Measurements from ENCODE around the gene KAZN.

The KAZN gene

DNA sequence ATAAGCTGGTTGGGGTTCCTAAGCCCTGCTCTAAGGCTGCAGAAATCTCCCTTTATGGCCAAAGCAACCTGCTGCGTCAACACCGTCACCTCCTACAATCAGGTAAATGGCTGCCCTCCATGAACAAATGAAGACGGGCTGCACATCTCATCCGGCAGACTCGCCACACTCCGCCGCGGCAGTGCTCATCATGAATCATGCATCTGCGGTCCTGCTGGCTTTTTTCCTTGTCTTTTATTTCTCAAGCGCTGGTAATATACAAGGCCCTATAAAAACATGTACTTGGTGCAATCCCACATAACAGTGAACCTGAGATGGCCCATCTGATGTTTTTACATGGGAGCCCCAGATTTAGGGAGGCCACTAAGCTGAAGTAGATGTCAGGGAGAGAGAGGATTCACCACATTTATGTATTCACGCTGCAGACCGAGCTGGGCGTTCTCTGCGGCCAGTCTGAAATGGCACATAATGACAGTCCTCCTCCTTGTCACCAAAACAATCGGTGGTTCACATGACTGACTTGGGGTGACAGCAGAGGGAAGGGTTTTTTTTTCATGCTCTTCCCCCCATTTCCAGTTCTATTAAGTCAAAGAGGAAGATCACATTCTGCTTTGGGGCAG is 91.6 kb downstream of the KAZN start:
- Histone ChIP-seq H3K4me3 (ENCODE audit: low read depth, low read length) (no peak overlapping the region), H3K4me1 (ENCODE audit: control insufficient read depth, insufficient read depth, low read length, unreplicated experiment) (no peaks in the 10 kb centered on the region), H2AFZ (ENCODE audit: low read length, unreplicated experiment) (no peak overlapping the region), H3K36me3 (ENCODE audit: insufficient read depth, low read length) (no peaks in the 10 kb centered on the region), H3K27me3 (ENCODE audit: insufficient read depth, low read length) (0 out of 2 replicates have a peak, but pooled peaks cover 5% of the 10 kb centered on the region), H3K79me2 (ENCODE audit: control insufficient read depth, insufficient read depth, low read length, unreplicated experiment) (no peaks in the 10 kb centered on the region), H3K27ac (ENCODE audit: low read depth, low read length) (no peak overlapping the region)

DNA sequence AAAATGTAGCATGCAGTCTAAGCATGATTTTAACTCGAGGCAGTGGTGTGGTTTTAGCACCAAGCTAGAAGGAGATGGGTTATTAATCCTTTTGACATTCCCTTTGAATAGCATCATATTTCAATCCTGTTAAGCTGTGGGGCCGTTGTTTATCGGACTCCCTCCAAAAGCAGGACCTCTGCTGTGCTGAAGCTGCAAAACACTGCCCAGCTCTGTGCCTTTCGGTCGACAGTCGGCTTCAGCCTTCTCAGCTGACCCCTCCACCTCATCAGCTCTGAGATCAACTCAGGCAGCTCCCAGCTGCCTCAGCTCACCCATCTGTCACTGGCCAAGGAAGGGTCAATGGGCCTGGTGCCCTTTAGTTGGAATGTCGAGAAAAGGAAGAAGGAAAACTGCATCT is 95.5 kb downstream of the KAZN start:
- H3K27ac ChIP-seq (ENCODE audit: low read depth, low read length) = no peak overlapping the region
- H3K4me1 ChIP-seq (ENCODE audit: control insufficient read depth, insufficient read depth, low read length, unreplicated experiment) = no peaks in the 10 kb centered on the region
- 0 out of 2 replicates have a peak, but pooled peaks cover 5% of the 10 kb centered on the region for H3K27me3 ChIP-seq (ENCODE audit: insufficient read depth, low read length)

DNA sequence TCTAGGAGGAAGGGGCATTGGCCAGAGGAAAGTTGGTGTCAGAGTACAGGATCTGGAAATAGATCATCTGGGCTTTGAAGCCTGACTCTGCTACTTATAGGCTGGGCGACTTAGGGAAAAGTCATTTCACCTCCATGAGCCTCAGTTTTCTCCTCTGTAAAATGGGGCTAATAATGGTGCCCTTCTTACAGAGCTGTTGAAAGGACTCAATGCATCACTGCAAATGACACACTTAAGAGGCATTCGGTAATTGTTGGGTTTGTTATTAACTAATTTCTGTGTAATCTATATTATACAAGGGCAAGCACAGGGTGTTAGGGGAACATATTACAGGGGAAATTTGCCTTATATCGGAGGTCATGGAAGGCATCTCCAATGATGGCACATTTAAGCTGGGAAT is 96.1 kb downstream of the KAZN start:
- no peaks in the 10 kb centered on the region for H3K36me3 ChIP-seq (ENCODE audit: insufficient read depth, low read length)
- H3K4me1 ChIP-seq (ENCODE audit: control insufficient read depth, insufficient read depth, low read length, unreplicated experiment) = no peaks in the 10 kb centered on the region
- H3K27ac ChIP-seq (ENCODE audit: low read depth, low read length) = no peak overlapping the region
- H3K27me3 ChIP-seq (ENCODE audit: insufficient read depth, low read length) = 0 out of 2 replicates have a peak, but pooled peaks cover 5% of the 10 kb centered on the region
- H3K79me2 ChIP-seq (ENCODE audit: control insufficient read depth, insufficient read depth, low read length, unreplicated experiment) = no peaks in the 10 kb centered on the region
- H2AFZ ChIP-seq (ENCODE audit: low read length, unreplicated experiment) = no peak overlapping the region
- H3K4me3 ChIP-seq (ENCODE audit: low read depth, low read length) = no peak overlapping the region

More for the DNA sequence above, 95.5 kb downstream of the KAZN start:
- H3K4me3 ChIP-seq (ENCODE audit: low read depth, low read length) = no peak overlapping the region
- no peak overlapping the region for H2AFZ ChIP-seq (ENCODE audit: low read length, unreplicated experiment)
- H3K79me2 ChIP-seq (ENCODE audit: control insufficient read depth, insufficient read depth, low read length, unreplicated experiment) = no peaks in the 10 kb centered on the region
- no peaks in the 10 kb centered on the region for H3K36me3 ChIP-seq (ENCODE audit: insufficient read depth, low read length)

DNA sequence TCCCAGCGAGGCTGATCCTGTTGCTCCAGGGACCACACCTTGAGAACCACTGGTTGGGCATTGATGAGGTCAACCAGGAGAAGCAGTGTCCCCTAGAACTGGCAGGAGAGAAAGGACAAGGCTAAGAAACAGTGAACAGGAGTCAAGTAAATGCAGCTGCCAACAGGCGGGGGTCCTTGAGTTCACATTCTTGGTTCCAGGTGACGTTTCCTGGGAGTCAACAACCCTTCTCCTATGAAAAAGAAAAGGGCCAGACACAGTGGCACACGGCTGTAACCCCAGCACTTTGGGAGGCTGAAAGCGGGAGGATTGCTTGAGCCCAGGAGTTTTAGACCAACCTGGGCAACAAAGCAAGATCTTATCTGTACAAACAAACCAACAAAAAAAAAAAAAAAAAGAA is 98.3 kb downstream of the KAZN start:
- Histone ChIP-seq H3K79me2 (ENCODE audit: control insufficient read depth, insufficient read depth, low read length, unreplicated experiment) (no peaks in the 10 kb centered on the region), H3K36me3 (ENCODE audit: insufficient read depth, low read length) (no peaks in the 10 kb centered on the region), H2AFZ (ENCODE audit: low read length, unreplicated experiment) (no peak overlapping the region)

DNA sequence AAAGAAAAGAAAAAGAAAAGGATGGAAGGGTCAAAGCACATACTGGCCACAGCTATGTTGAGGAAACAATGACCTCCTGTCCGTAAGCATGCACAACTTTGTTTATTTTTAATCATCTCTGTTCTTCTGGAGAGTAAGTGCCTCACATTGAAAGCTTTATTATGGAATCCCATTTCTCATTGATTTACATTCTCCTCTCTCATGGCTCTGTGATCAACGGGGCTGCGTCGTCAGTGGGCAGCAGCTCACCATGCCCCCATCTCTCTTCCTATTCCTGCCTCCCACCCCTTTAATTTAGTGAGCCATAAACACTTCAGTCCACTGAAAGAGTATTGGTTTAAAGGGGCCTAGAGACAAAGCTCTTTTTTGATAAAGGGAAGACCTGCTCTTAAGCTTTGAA is 98.9 kb downstream of the KAZN start:
- Histone ChIP-seq H2AFZ (ENCODE audit: low read length, unreplicated experiment) (no peak overlapping the region), H3K27me3 (ENCODE audit: insufficient read depth, low read length) (0 out of 2 replicates have a peak, but pooled peaks cover 5% of the 10 kb centered on the region), H3K4me3 (ENCODE audit: low read depth, low read length) (no peak overlapping the region), H3K79me2 (ENCODE audit: control insufficient read depth, insufficient read depth, low read length, unreplicated experiment) (no peaks in the 10 kb centered on the region), H3K4me1 (ENCODE audit: control insufficient read depth, insufficient read depth, low read length, unreplicated experiment) (no peaks in the 10 kb centered on the region), H3K36me3 (ENCODE audit: insufficient read depth, low read length) (no peaks in the 10 kb centered on the region), H3K27ac (ENCODE audit: low read depth, low read length) (no peak overlapping the region)

More for the DNA sequence above, 98.3 kb downstream of the KAZN start:
- no peaks in the 10 kb centered on the region for H3K4me1 ChIP-seq (ENCODE audit: control insufficient read depth, insufficient read depth, low read length, unreplicated experiment)
- no peak overlapping the region for H3K27ac ChIP-seq (ENCODE audit: low read depth, low read length)
- H3K27me3 ChIP-seq (ENCODE audit: insufficient read depth, low read length) = 0 out of 2 replicates have a peak, but pooled peaks cover 5% of the 10 kb centered on the region
- H3K4me3 ChIP-seq (ENCODE audit: low read depth, low read length) = no peak overlapping the region

DNA sequence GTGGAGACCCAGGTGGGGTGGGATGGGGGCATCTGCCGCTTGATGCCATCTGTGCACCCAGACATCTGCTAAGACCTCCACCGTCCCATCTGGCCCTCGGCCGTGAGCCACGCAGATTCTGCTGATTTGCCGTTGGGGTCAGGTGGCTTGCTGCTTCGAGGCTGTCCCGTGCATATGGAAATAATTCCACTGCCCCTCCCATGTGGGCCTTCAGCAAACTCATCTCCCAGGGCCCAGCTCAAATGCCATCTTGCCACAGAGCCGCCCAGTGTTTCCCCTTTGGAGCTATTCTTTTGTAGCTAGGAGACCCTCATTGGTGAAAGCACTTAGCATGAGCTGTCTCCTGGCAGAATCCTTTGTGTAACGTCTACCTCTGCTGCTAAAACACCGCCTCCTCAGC is 99.8 kb downstream of the KAZN start:
- Histone ChIP-seq H3K4me3 (ENCODE audit: low read depth, low read length) (no peak overlapping the region), H3K27ac (ENCODE audit: low read depth, low read length) (no peak overlapping the region), H3K27me3 (ENCODE audit: insufficient read depth, low read length) (0 out of 2 replicates have a peak, but pooled peaks cover 5% of the 10 kb centered on the region), H2AFZ (ENCODE audit: low read length, unreplicated experiment) (no peak overlapping the region), H3K4me1 (ENCODE audit: control insufficient read depth, insufficient read depth, low read length, unreplicated experiment) (no peaks in the 10 kb centered on the region), H3K79me2 (ENCODE audit: control insufficient read depth, insufficient read depth, low read length, unreplicated experiment) (no peaks in the 10 kb centered on the region), H3K36me3 (ENCODE audit: insufficient read depth, low read length) (no peaks in the 10 kb centered on the region)

DNA sequence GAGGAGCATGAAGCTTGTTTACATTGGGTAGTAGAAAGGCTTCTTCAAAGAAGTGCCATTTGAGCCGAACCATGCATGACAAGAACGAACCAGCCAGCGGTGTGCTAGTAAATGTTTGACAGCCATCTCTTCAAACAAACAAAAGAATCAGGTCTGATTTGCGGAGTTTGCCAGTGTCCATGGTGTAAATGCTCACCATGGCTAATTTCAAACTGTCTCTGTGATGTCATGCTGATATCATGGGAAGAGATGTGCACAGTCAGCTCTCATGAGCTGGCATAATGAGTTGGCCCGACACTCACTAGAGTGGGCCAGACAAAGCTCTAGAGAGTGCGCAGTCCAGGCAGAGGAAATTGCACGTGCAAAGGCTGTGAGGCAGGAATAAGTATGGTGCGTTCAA is 101.1 kb downstream of the KAZN start:
- Histone ChIP-seq H3K27ac (ENCODE audit: low read depth, low read length) (no peak overlapping the region), H3K4me3 (ENCODE audit: low read depth, low read length) (no peak overlapping the region), H3K79me2 (ENCODE audit: control insufficient read depth, insufficient read depth, low read length, unreplicated experiment) (no peaks in the 10 kb centered on the region), H3K36me3 (ENCODE audit: insufficient read depth, low read length) (no peaks in the 10 kb centered on the region), H3K27me3 (ENCODE audit: insufficient read depth, low read length) (0 out of 2 replicates have a peak, but pooled peaks cover 2% of the 10 kb centered on the region), H2AFZ (ENCODE audit: low read length, unreplicated experiment) (no peak overlapping the region), H3K4me1 (ENCODE audit: control insufficient read depth, insufficient read depth, low read length, unreplicated experiment) (no peaks in the 10 kb centered on the region)

DNA sequence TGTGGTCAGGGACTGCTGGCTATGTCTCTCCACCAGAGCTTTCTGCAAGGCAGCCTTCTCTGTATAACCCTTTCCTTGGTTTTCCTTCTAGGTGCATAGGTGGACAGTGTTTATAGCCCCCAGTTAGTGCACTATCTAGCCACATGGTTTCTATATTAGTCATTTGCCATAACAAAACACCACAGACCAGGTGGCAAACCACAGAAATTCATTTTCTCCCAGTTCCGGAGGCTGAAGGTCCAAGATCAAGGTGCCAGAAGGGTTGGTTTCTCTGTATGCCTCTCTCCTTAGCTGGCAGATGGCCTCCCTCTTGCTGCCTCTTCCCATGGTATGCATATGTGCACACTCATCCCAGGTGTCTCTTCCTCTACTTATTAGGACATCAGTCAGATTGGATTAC is 106.4 kb downstream of the KAZN start:
- Histone ChIP-seq H3K79me2 (ENCODE audit: control insufficient read depth, insufficient read depth, low read length, unreplicated experiment) (no peaks in the 10 kb centered on the region), H3K36me3 (ENCODE audit: insufficient read depth, low read length) (no peaks in the 10 kb centered on the region), H3K4me1 (ENCODE audit: control insufficient read depth, insufficient read depth, low read length, unreplicated experiment) (no peaks in the 10 kb centered on the region), H3K27ac (ENCODE audit: low read depth, low read length) (no peak overlapping the region), H3K27me3 (ENCODE audit: insufficient read depth, low read length) (no peaks in the 10 kb centered on the region), H2AFZ (ENCODE audit: low read length, unreplicated experiment) (no peak overlapping the region), H3K4me3 (ENCODE audit: low read depth, low read length) (no peak overlapping the region)

DNA sequence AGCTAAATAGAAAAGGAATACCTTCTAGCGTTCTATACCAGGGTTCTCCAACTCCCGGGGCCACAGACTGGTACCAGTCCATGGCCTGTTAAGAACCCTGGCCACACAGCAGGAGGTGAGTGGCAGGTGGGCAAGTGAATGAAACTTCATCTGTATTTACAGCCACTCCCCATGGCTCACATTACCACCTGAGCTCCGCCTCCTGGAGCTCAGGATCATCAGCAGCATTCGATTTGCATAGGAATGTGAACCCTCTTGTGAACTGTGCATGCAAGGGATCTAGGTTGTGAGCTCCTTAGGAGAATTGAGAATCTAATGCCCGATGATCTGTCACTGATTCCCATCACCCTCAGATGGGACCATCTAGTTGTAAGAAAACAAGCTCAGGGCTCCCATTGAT is 107.3 kb downstream of the KAZN start:
- H3K36me3 ChIP-seq (ENCODE audit: insufficient read depth, low read length) = no peaks in the 10 kb centered on the region
- H3K27me3 ChIP-seq (ENCODE audit: insufficient read depth, low read length) = no peaks in the 10 kb centered on the region
- H3K27ac ChIP-seq (ENCODE audit: low read depth, low read length) = no peak overlapping the region
- H2AFZ ChIP-seq (ENCODE audit: low read length, unreplicated experiment) = no peak overlapping the region
- no peaks in the 10 kb centered on the region for H3K79me2 ChIP-seq (ENCODE audit: control insufficient read depth, insufficient read depth, low read length, unreplicated experiment)
- no peak overlapping the region for H3K4me3 ChIP-seq (ENCODE audit: low read depth, low read length)
- no peaks in the 10 kb centered on the region for H3K4me1 ChIP-seq (ENCODE audit: control insufficient read depth, insufficient read depth, low read length, unreplicated experiment)

DNA sequence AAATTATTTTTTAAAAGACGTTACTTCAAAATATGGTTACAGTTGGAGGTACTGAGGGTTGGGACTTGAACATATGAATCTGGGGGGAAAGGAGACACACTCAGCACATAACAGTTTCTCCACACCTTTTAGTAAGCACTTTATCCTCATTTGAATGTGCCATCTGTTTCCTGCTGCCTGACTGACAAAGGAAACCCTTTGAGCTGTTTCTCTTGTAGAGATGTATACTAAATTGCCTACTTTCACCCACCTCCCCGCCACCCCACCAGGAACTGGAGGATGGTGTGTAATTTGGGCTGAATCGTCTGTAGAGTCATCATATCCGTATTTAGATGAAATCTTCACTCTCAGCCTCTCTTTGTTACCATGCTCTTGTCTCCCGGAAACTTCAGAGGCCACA is 108.1 kb downstream of the KAZN start:
- H2AFZ ChIP-seq (ENCODE audit: low read length, unreplicated experiment) = no peak overlapping the region
- H3K4me3 ChIP-seq (ENCODE audit: low read depth, low read length) = no peak overlapping the region
- H3K36me3 ChIP-seq (ENCODE audit: insufficient read depth, low read length) = no peaks in the 10 kb centered on the region
- no peaks in the 10 kb centered on the region for H3K4me1 ChIP-seq (ENCODE audit: control insufficient read depth, insufficient read depth, low read length, unreplicated experiment)
- H3K27me3 ChIP-seq (ENCODE audit: insufficient read depth, low read length) = no peaks in the 10 kb centered on the region
- H3K27ac ChIP-seq (ENCODE audit: low read depth, low read length) = no peak overlapping the region
- H3K79me2 ChIP-seq (ENCODE audit: control insufficient read depth, insufficient read depth, low read length, unreplicated experiment) = no peaks in the 10 kb centered on the region

All from ACC112 (cell line).